ENCODE measurements around the gene LDLRAD4. TPM values are rescaled to one million over a fixed set of nuclear protein-coding genes. Genes with fewer than 3 reads are reported as not detected.

Gene LDLRAD4
- total RNA-seq, 1 experiment from 2014 or later = not detected

DNA sequence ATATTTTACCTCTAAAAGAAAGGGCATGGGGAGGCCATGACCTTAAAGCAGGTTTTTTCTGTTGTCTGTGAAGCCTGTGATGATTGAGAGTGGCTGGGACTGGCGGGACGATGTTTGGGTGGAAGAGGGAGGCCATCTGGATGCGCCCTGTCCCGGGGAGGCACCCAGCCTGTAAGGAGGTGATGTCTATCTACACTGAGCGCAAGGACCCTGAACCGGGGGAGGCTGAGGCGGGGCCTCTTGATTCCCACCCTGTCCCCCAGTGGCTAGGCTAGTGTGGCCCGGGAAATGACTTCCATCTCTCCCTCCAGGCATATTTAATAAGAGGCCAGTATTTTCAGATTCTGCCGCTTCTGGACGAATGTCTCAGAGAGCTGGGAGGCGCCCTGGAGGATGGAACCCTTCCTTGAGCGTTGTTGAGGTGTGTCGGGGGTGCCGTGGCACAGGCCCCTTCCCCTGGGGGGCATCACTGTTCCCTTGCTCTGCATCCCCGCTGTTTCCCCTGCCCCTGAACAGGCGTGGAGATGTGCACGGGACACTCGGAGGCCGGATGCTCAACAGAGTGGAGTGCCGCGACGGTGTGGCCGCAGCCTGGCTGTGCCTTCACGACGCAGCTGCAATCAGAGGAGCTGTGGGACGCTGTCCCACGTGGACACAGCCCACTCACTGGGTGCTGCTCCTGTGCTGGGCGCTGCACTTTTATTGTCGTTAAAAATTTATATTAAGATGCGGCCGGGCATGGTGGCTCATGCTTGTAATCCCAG is 185.4 kb downstream of the LDLRAD4 start:
- Histone ChIP-seq H3K36me3 (ENCODE audit: low read depth, low read length) (no peaks in the 10 kb centered on the region), H3K9me3 (ENCODE audit: low read length) (no peaks in the 10 kb centered on the region), H3K9me2 (replicated peaks; ENCODE audit: low read length) (no peaks in the 10 kb centered on the region), H3F3A (ENCODE audit: low read length, unreplicated experiment) (no peaks in the 10 kb centered on the region), H3K4me1 (ENCODE audit: insufficient read depth, low read length) (no peaks in the 10 kb centered on the region), H2AFZ (ENCODE audit: low read length) (no peak overlapping the region), H3K27ac (ENCODE audit: low read length) (no peak overlapping the region), H4K20me1 (ENCODE audit: low read length) (no peaks in the 10 kb centered on the region), H3K79me2 (ENCODE audit: low read length) (no peaks in the 10 kb centered on the region), H3K27me3 (ENCODE audit: low read length) (peaks cover 56% of the 10 kb centered on the region), H3K4me3 (ENCODE audit: low read length) (no peak overlapping the region), H3K4me2 (ENCODE audit: low read length) (no peak overlapping the region), H3K9ac (ENCODE audit: low read length) (no peak overlapping the region)
- intact Hi-C loops (cut with micrococcal nuclease) = no loop called here
- POLR2A ChIA-PET (ENCODE audit: unreplicated experiment) = no interaction called here
- CTCF ChIA-PET = no interaction called here
- no peak for DNase-seq
- no peak for ATAC-seq
- no TSS peak for BruUV-seq (replicated peaks)
- TF ChIP-seq, protein P1, sequence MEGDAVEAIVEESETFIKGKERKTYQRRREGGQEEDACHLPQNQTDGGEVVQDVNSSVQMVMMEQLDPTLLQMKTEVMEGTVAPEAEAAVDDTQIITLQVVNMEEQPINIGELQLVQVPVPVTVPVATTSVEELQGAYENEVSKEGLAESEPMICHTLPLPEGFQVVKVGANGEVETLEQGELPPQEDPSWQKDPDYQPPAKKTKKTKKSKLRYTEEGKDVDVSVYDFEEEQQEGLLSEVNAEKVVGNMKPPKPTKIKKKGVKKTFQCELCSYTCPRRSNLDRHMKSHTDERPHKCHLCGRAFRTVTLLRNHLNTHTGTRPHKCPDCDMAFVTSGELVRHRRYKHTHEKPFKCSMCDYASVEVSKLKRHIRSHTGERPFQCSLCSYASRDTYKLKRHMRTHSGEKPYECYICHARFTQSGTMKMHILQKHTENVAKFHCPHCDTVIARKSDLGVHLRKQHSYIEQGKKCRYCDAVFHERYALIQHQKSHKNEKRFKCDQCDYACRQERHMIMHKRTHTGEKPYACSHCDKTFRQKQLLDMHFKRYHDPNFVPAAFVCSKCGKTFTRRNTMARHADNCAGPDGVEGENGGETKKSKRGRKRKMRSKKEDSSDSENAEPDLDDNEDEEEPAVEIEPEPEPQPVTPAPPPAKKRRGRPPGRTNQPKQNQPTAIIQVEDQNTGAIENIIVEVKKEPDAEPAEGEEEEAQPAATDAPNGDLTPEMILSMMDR (conservative IDR thresholded peaks at IDR 0.05; ENCODE audit: low read depth, low read length) = no peak
- TF ChIP-seq EZH2 (IDR thresholded peaks at IDR 0.05; ENCODE audit: low read length, unreplicated experiment) (no peak), EZH2phosphoT487 (IDR thresholded peaks at IDR 0.05; ENCODE audit: borderline replicate concordance, low read length) (no peak)

DNA sequence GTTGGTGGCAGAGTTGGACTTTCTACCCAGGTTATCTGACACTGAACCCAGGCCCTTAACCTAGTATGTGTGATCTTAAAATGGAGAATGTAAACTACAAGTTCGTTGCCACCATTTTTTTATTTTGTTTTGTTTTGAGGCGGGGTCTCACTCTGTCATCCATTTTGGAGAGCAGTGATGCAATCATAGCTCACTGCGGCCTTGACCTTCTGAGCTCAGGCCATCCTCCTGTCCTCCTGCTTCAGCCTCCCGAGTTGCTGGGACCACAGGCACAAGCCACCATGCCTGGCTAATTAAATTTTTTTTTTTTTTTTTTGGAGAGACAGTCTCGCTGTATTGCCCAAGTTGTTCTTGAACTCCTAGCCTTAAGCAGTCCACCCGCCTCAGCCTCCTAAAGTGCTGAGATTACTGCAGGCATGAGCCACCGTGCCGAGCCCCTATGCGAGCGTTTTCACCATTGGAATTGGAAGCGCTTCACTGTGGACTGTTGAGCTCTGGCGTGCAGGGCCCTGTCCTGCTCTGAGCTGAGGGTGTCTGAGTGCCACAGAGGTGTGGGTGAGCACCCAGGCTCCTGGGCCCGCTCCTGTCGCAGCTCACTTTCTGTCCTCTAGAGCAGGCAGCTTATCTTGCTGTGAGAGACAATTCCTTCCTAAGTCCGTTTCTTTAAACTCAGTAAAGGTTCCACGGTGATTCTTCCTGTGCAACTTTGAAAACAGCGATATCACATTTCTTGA is 186.9 kb downstream of the LDLRAD4 start:
- Histone ChIP-seq H3K79me2 (ENCODE audit: low read length) (no peaks in the 10 kb centered on the region), H3K4me2 (ENCODE audit: low read length) (no peak overlapping the region), H3K4me3 (ENCODE audit: low read length) (no peak overlapping the region), H2AFZ (ENCODE audit: low read length) (no peak overlapping the region), H4K20me1 (ENCODE audit: low read length) (no peaks in the 10 kb centered on the region), H3K4me1 (ENCODE audit: insufficient read depth, low read length) (no peaks in the 10 kb centered on the region), H3K9me2 (replicated peaks; ENCODE audit: low read length) (no peaks in the 10 kb centered on the region), H3K9me3 (ENCODE audit: low read length) (no peaks in the 10 kb centered on the region), H3F3A (ENCODE audit: low read length, unreplicated experiment) (no peaks in the 10 kb centered on the region), H3K36me3 (ENCODE audit: low read depth, low read length) (no peaks in the 10 kb centered on the region), H3K27me3 (ENCODE audit: low read length) (peaks cover 42% of the 10 kb centered on the region), H3K9ac (ENCODE audit: low read length) (no peak overlapping the region), H3K27ac (ENCODE audit: low read length) (no peak overlapping the region)
- CTCF ChIA-PET = no interaction called here
- TF ChIP-seq EZH2phosphoT487 (IDR thresholded peaks at IDR 0.05; ENCODE audit: borderline replicate concordance, low read length) (no peak), EZH2 (IDR thresholded peaks at IDR 0.05; ENCODE audit: low read length, unreplicated experiment) (no peak)
- TF ChIP-seq, protein P1 (conservative IDR thresholded peaks at IDR 0.05; ENCODE audit: low read depth, low read length) = no peak
- ATAC-seq (no peak), DNase-seq (no peak)
- BruUV-seq (replicated peaks) = no TSS peak
- intact Hi-C loops (cut with micrococcal nuclease) = no loop called here
- POLR2A ChIA-PET (ENCODE audit: unreplicated experiment) = no interaction called here
